Measurements from ENCODE around the gene AXDND1.

AXDND1 gene

DNA sequence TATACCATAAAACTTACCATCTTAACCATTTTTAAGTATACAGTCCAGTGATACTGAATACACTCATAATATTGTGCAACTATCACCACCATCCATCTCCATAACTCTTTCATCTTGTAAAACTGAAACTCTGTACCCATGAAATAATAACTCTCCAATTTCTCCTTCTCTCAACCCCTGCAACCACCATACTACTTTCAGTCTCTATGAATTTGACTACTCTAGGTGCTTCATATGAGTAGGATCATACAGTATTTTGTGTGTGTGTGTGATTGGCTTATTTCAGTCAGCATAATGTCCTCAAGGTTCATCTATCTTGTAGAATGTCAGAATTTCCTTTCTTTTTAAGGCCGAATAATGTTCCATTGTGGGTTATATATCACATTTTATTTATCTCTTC, 192.3 kb downstream of the AXDND1 start:
- Histone ChIP-seq H3K27me3 (ENCODE audit: control insufficient read depth, insufficient read depth, low read length) (no peaks in the 10 kb centered on the region), H3K9me3 (ENCODE audit: control insufficient read depth, insufficient read depth, low read length) (no peaks in the 10 kb centered on the region), H3K4me1 (ENCODE audit: control insufficient read depth, insufficient read depth, low read length) (no peaks in the 10 kb centered on the region), H3K36me3 (ENCODE audit: control insufficient read depth, insufficient read depth, low read length) (no peaks in the 10 kb centered on the region), H3K4me3 (ENCODE audit: low read length) (no peak overlapping the region), H3K27ac (ENCODE audit: low read length) (no peak overlapping the region)
- WGBS (ENCODE audit: insufficient coverage, insufficient read length) = no CpG with 5 or more reads among the region's 1 CpG
- no peak for DNase-seq (ENCODE audit: low read depth, low spot score)

- H3K4me1 ChIP-seq (ENCODE audit: control insufficient read depth, insufficient read depth, low read length) = no peaks in the 10 kb centered on the region
- H3K27ac ChIP-seq (ENCODE audit: low read length) = no peak within 1 kb of the TSS
- no peak for DNase-seq (ENCODE audit: low read depth, low spot score)
- no peaks in the 10 kb centered on the region for H3K9me3 ChIP-seq (ENCODE audit: control insufficient read depth, insufficient read depth, low read length)
- peak within 1 kb of the TSS; percentile 43 for H3K4me3 ChIP-seq (ENCODE audit: low read length)
- H3K27me3 ChIP-seq (ENCODE audit: control insufficient read depth, insufficient read depth, low read length) = peaks cover 19% of the 10 kb centered on the region; the same call in 1 of the 2 replicates
- H3K36me3 ChIP-seq (ENCODE audit: control insufficient read depth, insufficient read depth, low read length) = no peaks in the 10 kb centered on the region
- WGBS (ENCODE audit: insufficient coverage, insufficient read length) = no CpG with 5 or more reads among the region's 77 CpGs
Observed at GRCh38 chr1:179575497-179576314, 209.9 kb downstream of the AXDND1 start, which contains the start of gene NPHS2. Gene NPHS2 (minus strand): TSS chr1:179575948. CDS start chr1:179575864, 84 bp downstream.

DNA sequence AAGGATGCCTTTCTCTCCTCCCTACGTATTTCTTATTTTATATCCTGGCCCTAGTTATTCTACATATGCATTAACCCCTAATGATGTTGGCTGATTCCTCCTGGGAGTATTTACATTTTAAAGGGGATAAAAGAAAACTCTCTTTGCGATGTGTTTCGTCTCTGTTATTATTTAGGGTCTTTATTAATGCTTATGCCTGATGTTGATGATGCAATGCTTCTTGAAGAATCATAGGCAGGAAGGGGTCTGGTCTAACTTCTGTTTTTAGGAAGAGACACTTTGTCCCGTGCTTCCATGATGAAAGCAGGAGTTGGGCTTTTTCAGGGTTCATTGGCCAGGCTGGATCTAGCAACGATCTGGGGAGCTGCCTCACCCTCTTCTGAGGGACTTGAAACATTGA, 210.7 kb downstream of the AXDND1 start:
- H3K4me3 ChIP-seq (ENCODE audit: low read length) = no peak overlapping the region
- H3K27ac ChIP-seq (ENCODE audit: low read length) = no peak overlapping the region

GRCh38 chr1:179583771-179584320, 218.1 kb downstream of the AXDND1 start:
- no peak for DNase-seq (ENCODE audit: low read depth, low spot score)
- Histone ChIP-seq H3K36me3 (ENCODE audit: control insufficient read depth, insufficient read depth, low read length) (no peaks in the 10 kb centered on the region), H3K27me3 (ENCODE audit: control insufficient read depth, insufficient read depth, low read length) (peaks cover 2% of the 10 kb centered on the region; the same call in 1 of the 2 replicates), H3K4me1 (ENCODE audit: control insufficient read depth, insufficient read depth, low read length) (no peaks in the 10 kb centered on the region), H3K27ac (ENCODE audit: low read length) (no peak overlapping the region), H3K9me3 (ENCODE audit: control insufficient read depth, insufficient read depth, low read length) (no peaks in the 10 kb centered on the region), H3K4me3 (ENCODE audit: low read length) (no peak overlapping the region)
- no CpG with 5 or more reads among the region's 5 CpGs for WGBS (ENCODE audit: insufficient coverage, insufficient read length)

More for the DNA sequence above, 210.7 kb downstream of the AXDND1 start:
- Histone ChIP-seq H3K27me3 (ENCODE audit: control insufficient read depth, insufficient read depth, low read length) (peaks cover 19% of the 10 kb centered on the region; the same call in 1 of the 2 replicates), H3K9me3 (ENCODE audit: control insufficient read depth, insufficient read depth, low read length) (no peaks in the 10 kb centered on the region), H3K36me3 (ENCODE audit: control insufficient read depth, insufficient read depth, low read length) (no peaks in the 10 kb centered on the region), H3K4me1 (ENCODE audit: control insufficient read depth, insufficient read depth, low read length) (no peaks in the 10 kb centered on the region)
- no peak for DNase-seq (ENCODE audit: low read depth, low spot score)
- no CpG with 5 or more reads among the region's 5 CpGs for WGBS (ENCODE audit: insufficient coverage, insufficient read length)

DNA sequence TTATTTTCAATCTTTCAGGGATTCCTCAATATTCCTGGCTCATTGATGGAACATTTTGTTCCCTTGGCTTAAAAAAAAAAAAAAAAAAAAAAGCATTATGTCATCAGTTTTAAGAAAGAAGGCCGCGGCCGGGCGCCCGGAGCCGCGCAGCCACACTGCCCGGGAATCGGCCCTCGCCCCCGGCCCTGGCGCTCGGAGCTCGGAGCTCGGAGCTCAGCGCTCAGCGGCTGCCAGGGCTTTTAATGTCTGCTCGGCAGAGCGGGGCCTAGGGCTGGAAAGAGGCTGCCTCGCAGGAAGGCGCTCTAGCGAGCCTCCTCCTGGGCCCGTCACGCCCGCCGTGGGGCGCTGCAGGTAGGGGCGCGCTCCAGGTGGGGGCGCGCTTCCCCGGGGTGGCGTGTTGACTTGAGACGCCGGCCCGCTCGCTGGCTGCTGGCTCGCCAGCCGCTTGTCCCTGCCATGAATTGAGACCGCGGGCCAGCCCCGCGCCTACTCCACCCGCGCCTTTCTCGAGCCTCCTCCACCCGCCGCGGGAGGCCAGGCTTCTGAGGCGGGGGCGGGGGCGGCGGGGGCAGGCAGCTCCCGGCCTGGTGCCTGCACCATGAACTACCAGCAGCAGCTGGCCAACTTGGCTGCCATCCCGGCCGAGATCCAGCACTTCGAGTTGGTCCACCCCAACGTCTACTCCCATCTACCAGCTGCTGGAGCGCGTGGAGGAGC, 220.5 kb downstream of the AXDND1 start:
- H3K36me3 ChIP-seq (ENCODE audit: control insufficient read depth, insufficient read depth, low read length) = no peaks in the 10 kb centered on the region
- H3K27ac ChIP-seq (ENCODE audit: low read length) = no peak overlapping the region
- H3K27me3 ChIP-seq (ENCODE audit: control insufficient read depth, insufficient read depth, low read length) = peaks cover 2% of the 10 kb centered on the region; the same call in 1 of the 2 replicates
- WGBS (ENCODE audit: insufficient coverage, insufficient read length) = no CpG with 5 or more reads among the region's 60 CpGs
- DNase-seq (ENCODE audit: low read depth, low spot score) = no peak
- H3K4me1 ChIP-seq (ENCODE audit: control insufficient read depth, insufficient read depth, low read length) = no peaks in the 10 kb centered on the region; the same call in 1 of the 2 replicates
- no peaks in the 10 kb centered on the region for H3K9me3 ChIP-seq (ENCODE audit: control insufficient read depth, insufficient read depth, low read length)
- H3K4me3 ChIP-seq (ENCODE audit: low read length) = peak overlapping the region; percentile 6; the same call in 1 of the 2 replicates

GRCh38 chr1:179587336-179587735, 221.6 kb downstream of the AXDND1 start:
- Histone ChIP-seq H3K36me3 (ENCODE audit: control insufficient read depth, insufficient read depth, low read length) (no peaks in the 10 kb centered on the region; the same call in 1 of the 2 replicates), H3K27me3 (ENCODE audit: control insufficient read depth, insufficient read depth, low read length) (peaks cover 2% of the 10 kb centered on the region; the same call in 1 of the 2 replicates), H3K27ac (ENCODE audit: low read length) (no peak overlapping the region), H3K4me3 (ENCODE audit: low read length) (no peak overlapping the region), H3K9me3 (ENCODE audit: control insufficient read depth, insufficient read depth, low read length) (no peaks in the 10 kb centered on the region), H3K4me1 (ENCODE audit: control insufficient read depth, insufficient read depth, low read length) (no peaks in the 10 kb centered on the region; the same call in 1 of the 2 replicates)
- no CpG with 5 or more reads among the region's 6 CpGs for WGBS (ENCODE audit: insufficient coverage, insufficient read length)
- no peak for DNase-seq (ENCODE audit: low read depth, low spot score)

- Histone ChIP-seq H3K9me3 (ENCODE audit: control insufficient read depth, insufficient read depth, low read length) (no peaks in the 10 kb centered on the region), H3K27ac (ENCODE audit: low read length) (no peak overlapping the region), H3K4me1 (ENCODE audit: control insufficient read depth, insufficient read depth, low read length) (no peaks in the 10 kb centered on the region; the same call in 1 of the 2 replicates), H3K36me3 (ENCODE audit: control insufficient read depth, insufficient read depth, low read length) (no peaks in the 10 kb centered on the region; the same call in 1 of the 2 replicates), H3K27me3 (ENCODE audit: control insufficient read depth, insufficient read depth, low read length) (peaks cover 2% of the 10 kb centered on the region; the same call in 1 of the 2 replicates), H3K4me3 (ENCODE audit: low read length) (no peak overlapping the region)
- no CpG with 5 or more reads among the region's 18 CpGs for WGBS (ENCODE audit: insufficient coverage, insufficient read length)
- DNase-seq (ENCODE audit: low read depth, low spot score) = no peak
Observed at GRCh38 chr1:179588425-179589024, 222.8 kb downstream of the AXDND1 start.

- Histone ChIP-seq H3K27me3 (ENCODE audit: control insufficient read depth, insufficient read depth, low read length) (peaks cover 2% of the 10 kb centered on the region; the same call in 1 of the 2 replicates), H3K4me3 (ENCODE audit: low read length) (no peak overlapping the region), H3K9me3 (ENCODE audit: control insufficient read depth, insufficient read depth, low read length) (no peaks in the 10 kb centered on the region), H3K27ac (ENCODE audit: low read length) (no peak overlapping the region), H3K36me3 (ENCODE audit: control insufficient read depth, insufficient read depth, low read length) (no peaks in the 10 kb centered on the region; the same call in 1 of the 2 replicates), H3K4me1 (ENCODE audit: control insufficient read depth, insufficient read depth, low read length) (no peaks in the 10 kb centered on the region; the same call in 1 of the 2 replicates)
- WGBS (ENCODE audit: insufficient coverage, insufficient read length) = no CpG with 5 or more reads among the region's 4 CpGs
- DNase-seq (ENCODE audit: low read depth, low spot score) = no peak
Observed at GRCh38 chr1:179589509-179589908, 223.7 kb downstream of the AXDND1 start.

GRCh38 chr1:179590671-179591070, 224.9 kb downstream of the AXDND1 start:
- Histone ChIP-seq H3K4me3 (ENCODE audit: low read length) (no peak overlapping the region), H3K27me3 (ENCODE audit: control insufficient read depth, insufficient read depth, low read length) (peaks cover 2% of the 10 kb centered on the region; the same call in 1 of the 2 replicates), H3K36me3 (ENCODE audit: control insufficient read depth, insufficient read depth, low read length) (no peaks in the 10 kb centered on the region; the same call in 1 of the 2 replicates), H3K27ac (ENCODE audit: low read length) (no peak overlapping the region), H3K9me3 (ENCODE audit: control insufficient read depth, insufficient read depth, low read length) (no peaks in the 10 kb centered on the region), H3K4me1 (ENCODE audit: control insufficient read depth, insufficient read depth, low read length) (no peaks in the 10 kb centered on the region; the same call in 1 of the 2 replicates)
- no CpG with 5 or more reads among the region's 11 CpGs for WGBS (ENCODE audit: insufficient coverage, insufficient read length)
- DNase-seq (ENCODE audit: low read depth, low spot score) = no peak

DNA sequence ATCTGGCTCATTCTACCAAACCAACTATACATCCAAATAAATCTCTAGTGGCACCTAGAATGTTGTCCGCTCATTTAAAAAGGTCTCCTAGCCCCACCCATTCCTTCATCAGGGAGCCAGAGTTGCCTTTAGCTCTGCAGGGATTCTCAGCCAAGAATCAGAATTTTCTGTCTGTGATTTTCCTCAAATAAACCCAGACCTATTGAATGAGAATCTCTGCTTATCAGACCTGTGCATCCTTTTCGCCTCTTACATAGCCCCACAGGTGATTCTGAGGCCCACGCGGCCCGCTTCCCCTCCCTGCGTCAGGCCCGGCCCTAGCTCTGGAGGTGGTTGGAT, 225.5 kb downstream of the AXDND1 start:
- H3K27me3 ChIP-seq (ENCODE audit: control insufficient read depth, insufficient read depth, low read length) = peaks cover 2% of the 10 kb centered on the region; the same call in 1 of the 2 replicates
- H3K36me3 ChIP-seq (ENCODE audit: control insufficient read depth, insufficient read depth, low read length) = no peaks in the 10 kb centered on the region; the same call in 1 of the 2 replicates
- no peak for DNase-seq (ENCODE audit: low read depth, low spot score)
- H3K4me3 ChIP-seq (ENCODE audit: low read length) = peak overlapping the region; percentile 8; the same call in 1 of the 2 replicates
- H3K9me3 ChIP-seq (ENCODE audit: control insufficient read depth, insufficient read depth, low read length) = no peaks in the 10 kb centered on the region
- H3K4me1 ChIP-seq (ENCODE audit: control insufficient read depth, insufficient read depth, low read length) = no peaks in the 10 kb centered on the region; the same call in 1 of the 2 replicates
- no CpG with 5 or more reads among the region's 7 CpGs for WGBS (ENCODE audit: insufficient coverage, insufficient read length)
- no peak overlapping the region for H3K27ac ChIP-seq (ENCODE audit: low read length)
